ENCODE data around the gene LIN7B. TPM values are rescaled to one million over a fixed set of nuclear protein-coding genes. Genes with fewer than 3 reads are reported as not detected.

LIN7B gene
- total and polyA plus RNA-seq, 2 donors, result 3.5 to 9.0 TPM

- H3K9me3 ChIP-seq (ENCODE audit: control insufficient read depth in 2 of 2, insufficient read depth in 1 of 2, low read length in 1 of 2), result peaks cover 5 to 13% of the 10 kb centered on the region in 2 donors
- H3K4me1 ChIP-seq (ENCODE audit: control insufficient read depth in 2 of 2, insufficient read depth in 2 of 2, low read length in 2 of 2), result peaks cover 2 to 26% of the 10 kb centered on the region in 2 donors
- no peak overlapping the region for H3K4me3 ChIP-seq (ENCODE audit: low read length in 2 of 2)
- peaks cover 48 to 98% of the 10 kb centered on the region in 2 donors for H3K27me3 ChIP-seq (ENCODE audit: control insufficient read depth in 2 of 2, insufficient read depth in 1 of 2, low read length in 1 of 2)
- WGBS, result 90% methylated on average over 10 of the region's 10 CpGs
- DNase-seq (ENCODE audit: low read depth in 6 of 9, low spot score in 9 of 9), result no peak
- H3K27ac ChIP-seq (ENCODE audit: low read depth in 1 of 2, low read length in 1 of 2), result no peak overlapping the region
- no peaks in the 10 kb centered on the region for H3K36me3 ChIP-seq (ENCODE audit: control insufficient read depth in 2 of 2, insufficient read depth in 2 of 2, low read length in 1 of 2)
Observed at GRCh38 chr19:49153167-49153809, 39.1 kb downstream of the LIN7B start.

GRCh38 chr19:49154279-49154678 is 40.1 kb downstream of the LIN7B start:
- Histone ChIP-seq H3K4me3 (ENCODE audit: low read length in 2 of 2) (no peak overlapping the region), H3K9me3 (ENCODE audit: control insufficient read depth in 2 of 2, insufficient read depth in 1 of 2, low read length in 1 of 2) (peaks cover 5 to 13% of the 10 kb centered on the region in 2 donors), H3K27me3 (ENCODE audit: control insufficient read depth in 2 of 2, insufficient read depth in 1 of 2, low read length in 1 of 2) (peaks cover 47 to 96% of the 10 kb centered on the region in 2 donors), H3K4me1 (ENCODE audit: control insufficient read depth in 2 of 2, insufficient read depth in 2 of 2, low read length in 2 of 2) (peaks cover 2 to 24% of the 10 kb centered on the region in 2 donors), H3K27ac (ENCODE audit: low read depth in 1 of 2, low read length in 1 of 2) (no peak overlapping the region), H3K36me3 (ENCODE audit: control insufficient read depth in 2 of 2, insufficient read depth in 2 of 2, low read length in 1 of 2) (no peaks in the 10 kb centered on the region)
- WGBS, result 98% methylated on average over 6 of the region's 6 CpGs
- no peak for DNase-seq (ENCODE audit: low read depth in 6 of 9, low spot score in 9 of 9)

DNA sequence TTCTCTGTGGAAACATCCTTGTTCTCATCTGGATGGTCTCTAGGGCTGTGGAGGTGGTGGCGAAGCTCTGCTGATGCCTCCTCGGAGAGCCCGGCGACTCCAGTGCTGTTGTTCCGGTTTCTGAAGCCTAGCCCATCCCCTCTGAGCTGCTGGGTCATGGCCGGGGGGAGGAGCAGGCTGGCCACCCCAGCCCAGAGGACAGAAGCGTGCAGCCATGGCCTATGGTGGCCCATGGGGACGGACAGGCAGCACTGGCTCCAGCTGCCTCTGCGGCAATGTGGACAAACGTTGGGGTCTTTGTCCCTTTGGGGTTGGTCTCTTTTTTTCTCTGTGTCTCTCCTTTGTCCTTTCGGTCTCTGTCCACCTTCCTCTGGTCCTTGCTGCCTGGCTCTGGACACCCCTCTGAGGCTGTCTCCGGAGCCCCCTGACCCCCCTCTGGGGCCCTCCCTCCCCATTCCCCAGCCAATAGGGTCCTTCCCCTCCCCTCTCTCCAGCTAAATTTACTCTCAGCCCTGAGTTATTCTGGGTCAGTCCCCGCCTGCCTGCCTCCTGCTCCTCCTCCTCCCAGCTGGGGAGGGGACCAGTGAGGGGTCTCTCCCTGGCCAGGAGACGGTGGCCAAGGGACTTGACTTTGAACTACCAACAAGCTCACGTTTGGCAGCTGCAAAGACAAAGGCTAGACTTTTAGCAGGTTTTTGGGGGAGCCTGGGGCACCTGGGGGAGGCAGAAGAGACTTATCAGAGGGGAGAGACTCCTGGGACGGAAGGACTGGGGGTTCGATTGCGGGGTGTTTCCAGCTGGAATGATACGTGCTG is 41.0 kb downstream of the LIN7B start, which contains the start of gene HRC:
Gene HRC, minus strand, starts transcription at position 392 of the 815 bp plus-strand sequence. Its CDS starts 159 bp downstream, at position 233.
- Histone ChIP-seq H3K36me3 (ENCODE audit: control insufficient read depth in 2 of 2, insufficient read depth in 2 of 2, low read length in 1 of 2) (no peaks in the 10 kb centered on the region), H3K27me3 (ENCODE audit: control insufficient read depth in 2 of 2, insufficient read depth in 1 of 2, low read length in 1 of 2) (peaks cover 42 to 94% of the 10 kb centered on the region in 2 donors), H3K27ac (ENCODE audit: low read depth in 1 of 2, low read length in 1 of 2) (no peak within 1 kb of the TSS), H3K9me3 (ENCODE audit: control insufficient read depth in 2 of 2, insufficient read depth in 1 of 2, low read length in 1 of 2) (peaks cover 5 to 8% of the 10 kb centered on the region in 2 donors), H3K4me3 (ENCODE audit: low read length in 2 of 2) (no peak within 1 kb of the TSS), H3K4me1 (ENCODE audit: control insufficient read depth in 2 of 2, insufficient read depth in 2 of 2, low read length in 2 of 2) (peaks cover 2 to 15% of the 10 kb centered on the region in 2 donors)
- WGBS, result 74% methylated on average over 19 of the region's 19 CpGs
- DNase-seq (ENCODE audit: low read depth in 6 of 9, low spot score in 9 of 9), result no peak

DNA sequence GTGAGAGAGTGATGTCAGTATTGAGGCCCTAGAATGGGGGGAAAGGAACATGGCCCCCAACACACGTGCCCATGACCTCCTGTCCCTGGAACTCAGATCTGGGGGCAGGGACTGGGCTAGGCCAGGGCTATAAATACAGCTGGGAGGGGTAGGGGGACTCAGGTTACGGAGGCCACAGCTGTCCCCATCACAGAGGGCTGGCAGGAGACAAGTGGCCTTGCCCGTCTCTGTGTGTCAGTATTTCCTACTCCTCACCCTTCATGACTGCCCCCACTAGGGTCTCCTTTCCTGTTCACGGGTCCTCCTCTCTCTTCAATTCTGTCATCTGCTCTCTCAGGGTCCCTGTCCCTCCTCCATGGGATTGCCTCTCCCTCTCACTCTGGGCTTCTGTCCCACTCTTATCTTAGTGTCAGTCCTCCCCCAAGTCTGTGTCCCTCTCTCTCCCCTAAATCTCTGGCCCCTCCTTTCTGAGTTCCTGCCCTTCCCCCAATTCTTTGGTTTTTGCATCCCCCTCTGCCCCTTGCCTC is 41.7 kb downstream of the LIN7B start:
- peaks cover 35 to 93% of the 10 kb centered on the region in 2 donors for H3K27me3 ChIP-seq (ENCODE audit: control insufficient read depth in 2 of 2, insufficient read depth in 1 of 2, low read length in 1 of 2)
- 59% methylated on average over 4 of the region's 4 CpGs for WGBS
- H3K36me3 ChIP-seq (ENCODE audit: control insufficient read depth in 2 of 2, insufficient read depth in 2 of 2, low read length in 1 of 2), result no peaks in the 10 kb centered on the region
- H3K27ac ChIP-seq (ENCODE audit: low read depth in 1 of 2, low read length in 1 of 2), result no peak overlapping the region
- H3K4me3 ChIP-seq (ENCODE audit: low read length in 2 of 2), result no peak overlapping the region
- DNase-seq (ENCODE audit: low read depth in 6 of 9, low spot score in 9 of 9), result no peak
- H3K4me1 ChIP-seq (ENCODE audit: control insufficient read depth in 2 of 2, insufficient read depth in 2 of 2, low read length in 2 of 2), result peaks cover 0 to 8% of the 10 kb centered on the region in 2 donors
- H3K9me3 ChIP-seq (ENCODE audit: control insufficient read depth in 2 of 2, insufficient read depth in 1 of 2, low read length in 1 of 2), result peaks cover 5 to 8% of the 10 kb centered on the region in 2 donors

DNA sequence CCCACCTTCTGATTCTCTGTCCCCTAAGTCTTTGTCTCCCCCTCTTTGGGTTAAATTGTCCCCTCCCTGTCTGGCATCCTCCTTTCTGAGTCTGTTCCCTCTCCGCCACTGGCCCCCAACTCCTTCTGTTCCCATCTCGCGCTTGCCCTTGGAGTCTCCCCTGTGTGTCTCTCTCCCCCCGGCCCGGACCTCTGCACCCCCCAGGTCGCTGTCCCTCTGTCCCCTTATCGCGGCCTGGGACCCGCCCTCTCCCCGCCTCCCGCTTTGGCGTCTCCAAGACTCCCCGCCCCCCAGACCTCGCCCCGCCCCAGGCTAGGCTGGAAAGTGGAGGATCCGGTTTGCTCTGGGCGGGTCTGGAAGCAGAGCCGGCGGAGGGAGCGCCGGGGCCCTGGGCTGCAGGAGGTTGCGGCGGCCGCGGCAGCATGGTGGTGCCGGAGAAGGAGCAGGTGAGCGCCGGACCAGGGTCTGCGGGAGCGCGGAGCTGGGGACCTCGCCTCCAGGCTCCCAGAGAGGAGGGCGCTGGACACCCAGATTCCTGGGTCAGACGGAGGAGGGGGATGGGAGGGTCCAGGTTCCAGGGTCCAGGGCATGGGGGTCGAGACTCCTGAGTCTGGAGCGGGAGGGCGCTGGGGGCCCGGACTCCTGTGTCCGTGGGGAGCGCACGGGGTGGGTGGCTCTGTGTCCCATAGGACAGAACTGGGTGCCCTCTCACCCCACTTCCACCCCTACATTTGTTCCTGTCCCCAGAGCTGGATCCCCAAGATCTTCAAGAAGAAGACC is 43.5 kb downstream of the LIN7B start, which contains the start of gene TRPM4:
Gene TRPM4, plus strand, starts transcription at position 348 of the 780 bp plus-strand sequence. Its CDS starts 75 bp downstream, at position 423.
- peaks cover 0 to 1% of the 10 kb centered on the region in 2 donors for H3K9me3 ChIP-seq (ENCODE audit: control insufficient read depth in 2 of 2, insufficient read depth in 1 of 2, low read length in 1 of 2)
- WGBS, result 2% methylated on average over 41 of the region's 41 CpGs
- no peak for DNase-seq (ENCODE audit: low read depth in 6 of 9, low spot score in 9 of 9)
- no peaks in the 10 kb centered on the region for H3K36me3 ChIP-seq (ENCODE audit: control insufficient read depth in 2 of 2, insufficient read depth in 2 of 2, low read length in 1 of 2)
- H3K27me3 ChIP-seq (ENCODE audit: control insufficient read depth in 2 of 2, insufficient read depth in 1 of 2, low read length in 1 of 2), result peaks cover 22 to 78% of the 10 kb centered on the region in 2 donors
- H3K27ac ChIP-seq (ENCODE audit: low read depth in 1 of 2, low read length in 1 of 2), result no peak within 1 kb of the TSS
- H3K4me1 ChIP-seq (ENCODE audit: control insufficient read depth in 2 of 2, insufficient read depth in 2 of 2, low read length in 2 of 2), result peaks cover 0 to 8% of the 10 kb centered on the region in 2 donors
- H3K4me3 ChIP-seq (ENCODE audit: low read length in 2 of 2), result peak within 1 kb of the TSS; percentile 35 to 37

GRCh38 chr19:49160450-49161189 is 46.5 kb downstream of the LIN7B start:
- H3K9me3 ChIP-seq (ENCODE audit: control insufficient read depth in 2 of 2, insufficient read depth in 1 of 2, low read length in 1 of 2), result peaks cover 0 to 1% of the 10 kb centered on the region in 2 donors
- H3K27ac ChIP-seq (ENCODE audit: low read depth in 1 of 2, low read length in 1 of 2), result no peak overlapping the region
- peaks cover 14 to 67% of the 10 kb centered on the region in 2 donors for H3K27me3 ChIP-seq (ENCODE audit: control insufficient read depth in 2 of 2, insufficient read depth in 1 of 2, low read length in 1 of 2)
- no peak overlapping the region for H3K4me3 ChIP-seq (ENCODE audit: low read length in 2 of 2)
- no peak for DNase-seq (ENCODE audit: low read depth in 6 of 9, low spot score in 9 of 9)
- no peaks in the 10 kb centered on the region for H3K36me3 ChIP-seq (ENCODE audit: control insufficient read depth in 2 of 2, insufficient read depth in 2 of 2, low read length in 1 of 2)
- WGBS, result 95% methylated on average over 13 of the region's 13 CpGs
- peaks cover 0 to 10% of the 10 kb centered on the region in 2 donors for H3K4me1 ChIP-seq (ENCODE audit: control insufficient read depth in 2 of 2, insufficient read depth in 2 of 2, low read length in 2 of 2)

GRCh38 chr19:49161987-49162386 is 47.8 kb downstream of the LIN7B start:
- H3K4me1 ChIP-seq (ENCODE audit: control insufficient read depth in 2 of 2, insufficient read depth in 2 of 2, low read length in 2 of 2), result peaks cover 0 to 11% of the 10 kb centered on the region in 2 donors
- no peak overlapping the region for H3K27ac ChIP-seq (ENCODE audit: low read depth in 1 of 2, low read length in 1 of 2)
- no peak overlapping the region for H3K4me3 ChIP-seq (ENCODE audit: low read length in 2 of 2)
- peaks cover 14 to 67% of the 10 kb centered on the region in 2 donors for H3K27me3 ChIP-seq (ENCODE audit: control insufficient read depth in 2 of 2, insufficient read depth in 1 of 2, low read length in 1 of 2)
- no peaks in the 10 kb centered on the region for H3K36me3 ChIP-seq (ENCODE audit: control insufficient read depth in 2 of 2, insufficient read depth in 2 of 2, low read length in 1 of 2)
- H3K9me3 ChIP-seq (ENCODE audit: control insufficient read depth in 2 of 2, insufficient read depth in 1 of 2, low read length in 1 of 2), result peaks cover 0 to 1% of the 10 kb centered on the region in 2 donors
- WGBS, result 78% methylated on average over 4 of the region's 4 CpGs
- DNase-seq (ENCODE audit: low read depth in 6 of 9, low spot score in 9 of 9), result no peak

- Histone ChIP-seq H3K36me3 (ENCODE audit: control insufficient read depth in 2 of 2, insufficient read depth in 2 of 2, low read length in 1 of 2) (no peaks in the 10 kb centered on the region), H3K27ac (ENCODE audit: low read depth in 1 of 2, low read length in 1 of 2) (no peak overlapping the region), H3K4me3 (ENCODE audit: low read length in 2 of 2) (no peak overlapping the region), H3K9me3 (ENCODE audit: control insufficient read depth in 2 of 2, insufficient read depth in 1 of 2, low read length in 1 of 2) (no peaks in the 10 kb centered on the region), H3K4me1 (ENCODE audit: control insufficient read depth in 2 of 2, insufficient read depth in 2 of 2, low read length in 2 of 2) (peaks cover 0 to 3% of the 10 kb centered on the region in 2 donors), H3K27me3 (ENCODE audit: control insufficient read depth in 2 of 2, insufficient read depth in 1 of 2, low read length in 1 of 2) (peaks cover 0 to 42% of the 10 kb centered on the region in 2 donors)
- WGBS, result 87% methylated on average over 24 of the region's 24 CpGs
- no peak for DNase-seq (ENCODE audit: low read depth in 6 of 9, low spot score in 9 of 9)
Observed at GRCh38 chr19:49165111-49165750, 51.1 kb downstream of the LIN7B start.

Measured in thymus (tissue), 11 donors.